K562 (cell line): ENCODE data around the gene TNFSF13. TPM values are rescaled to one million over a fixed set of nuclear protein-coding genes. Genes with fewer than 3 reads are reported as not detected.

Experiments used
- BCL6 ChIP-seq: fragments of 250-450 bp; sonication (Bioruptor Pico); IDR thresholded peaks from 2 replicates; pipeline ENCODE4 v1.4.0; 2020
- CREB3L1 ChIP-seq: fragments of 450-650 bp; IDR thresholded peaks from 2 replicates; pipeline ENCODE4 v1.6.1; 2014; ENCODE audit warnings: low read depth, mild to moderate bottlenecking, moderate library complexity, borderline replicate concordance
- CUX1 ChIP-seq: fragments of 200-800 bp; sonication (Bioruptor generic); IDR thresholded peaks from 2 replicates; pipeline ENCODE4 v1.6.1; 2016; ENCODE audit warnings: missing genetic modification characterization, missing compliant biosample characterization
- EHMT2 ChIP-seq: fragments of 450-650 bp; IDR thresholded peaks from 2 replicates; pipeline ENCODE4 v1.6.1; 2018; ENCODE audit warnings: antibody characterized with exemption
- MYC ChIP-seq, 2 experiments: fragments of 250-450 bp in 1 of 2; sonication (Bioruptor Pico) in 1 of 2; IDR thresholded peaks; 2 replicates each; pipeline versions ENCODE4 v1.5.1 to v1.6.1; 2012 to 2021; ENCODE audit warnings: low read depth in 2 of 2, borderline replicate concordance in 1 of 2, improper control_type of control experiment in 1 of 2, low read length in 1 of 2, mild to moderate bottlenecking in 1 of 2, moderate library complexity in 1 of 2
- POU5F1 ChIP-seq: fragments of 150-350 bp; IDR thresholded peaks from 2 replicates; pipeline ENCODE4 v1.6.1; 2014; ENCODE audit warnings: borderline replicate concordance, low read length, low read depth, mild to moderate bottlenecking; ENCODE audit not compliant: partially characterized antibody
- SMC3 ChIP-seq: conservative IDR thresholded peaks from 2 replicates; pipeline ENCODE4 v1.6.1; 2011; ENCODE audit warnings: low read depth, low read length, improper control_type of control experiment; ENCODE audit not compliant: insufficient read depth
- SPI1 ChIP-seq: IDR thresholded peaks from 2 replicates; pipeline ENCODE4 v1.6.1; 2011; ENCODE audit warnings: low read depth, low read length, control low read depth, borderline replicate concordance
- TEAD1 ChIP-seq, 2 experiments: fragments of 450-650 bp in 1 of 2; sonication (generic) in 1 of 2; formaldehyde crosslinking; IDR thresholded peaks; 2 replicates each; pipeline versions ENCODE4 v1.4.0 to v1.8.0; 2020 to 2022; ENCODE audit warnings: mild to moderate bottlenecking in 2 of 2, missing genetic modification reagents in 1 of 2
- ZNF347 ChIP-seq: fragments of 450-650 bp; formaldehyde crosslinking; IDR thresholded peaks from 2 replicates; pipeline ENCODE4 v1.4.0; 2020; ENCODE audit warnings: low read depth, mild to moderate bottlenecking, moderate library complexity
- ZNF398 ChIP-seq: fragments of 250-450 bp; sonication (Bioruptor Pico); IDR thresholded peaks from 2 replicates; pipeline ENCODE4 v1.8.0; 2021; ENCODE audit warnings: moderate library complexity, mild to moderate bottlenecking, inconsistent platforms
- ZNF584 ChIP-seq: fragments of 200-800 bp; sonication (Bioruptor generic); IDR thresholded peaks from 2 replicates; pipeline ENCODE4 v1.6.1; 2016; ENCODE audit warnings: low read depth, mild to moderate bottlenecking, missing genetic modification characterization, missing compliant biosample characterization
- ZNF707 ChIP-seq: fragments of 250-450 bp; sonication (Bioruptor Pico); conservative IDR thresholded peaks from 2 replicates; pipeline ENCODE4 v1.8.0; 2022; ENCODE audit warnings: inconsistent platforms, mild to moderate bottlenecking, moderate library complexity
- ZNF717 ChIP-seq: fragments of 250-450 bp; sonication (Bioruptor Pico); IDR thresholded peaks from 2 replicates; pipeline ENCODE4 v1.5.0; 2021
- polyA plus RNA-seq, 8 experiments: library from polyadenylated mRNA; depleted of rRNA in 4 of 8; stranded (reverse) in 5 of 8; unstranded in 3 of 8; fragments of >200 nt; fragmentation: Nextera tagmentation in 2 of 8; fragmentation: Illumina TruSeq in 1 of 8; extraction: Ambion mirVana in 2 of 8; extraction: Trizol in 1 of 8; gene quantifications; 2 replicates each; pipeline versions ENCODE4 v1.2.1 to v1.2.3, GENCODE V29; 2011 to 2014; ENCODE audit warnings: inconsistent platforms in 1 of 8, missing spikeins in 1 of 8
- total RNA-seq, 7 experiments: library from RNA; depleted of rRNA in 6 of 7; stranded (reverse); fragments of >200 nt in 6 of 7; fragmentation: Illumina TruSeq in 2 of 7; extraction: Trizol in 2 of 7; gene quantifications; 2 replicates each; pipeline versions ENCODE4 v1.2.1 to v1.2.3, GENCODE V29; 2011 to 2021; ENCODE audit warnings: low replicate concordance in 1 of 7
- TF ChIP-seq, protein P1 (sequence below): fragments of 450-650 bp; formaldehyde crosslinking; IDR thresholded peaks from 2 replicates; pipeline ENCODE4 v1.4.0; 2020; ENCODE audit warnings: mild to moderate bottlenecking, moderate library complexity

Gene TNFSF13
- total and polyA plus RNA-seq, 9 of the 15 experiments (the other 6 are each of a cell fraction or from before 2014, with no cell fraction given) = 0.04 to 0.51 (median 0.19) TPM; not detected in 1

GRCh38 chr17:7582396-7583252 lies 24.1 kb downstream of the TNFSF13 start (continued):
- TF ChIP-seq CUX1 (CRISPR knock-in tag) (no peak; the same call in 1 of the 2 replicates), BCL6 (no peak), SPI1 (no peak), ZNF584 (0 out of 2 replicates have a peak, but pooled peaks have one; percentile 45), SMC3 (no peak), CREB3L1 (no peak), MYC (IDR thresholded peaks at IDR 0.05; ENCODE audit: low read depth, low read length) (no peak), MYC (CRISPR knock-in tag; IDR thresholded peaks at IDR 0.05; ENCODE audit: borderline replicate concordance, low read depth) (peak; percentile 73; the same call in 1 of the 2 replicates), ZNF707 (0 out of 2 replicates have a peak, but pooled peaks have one; percentile 15), EHMT2 (no peak), TEAD1 (CRISPR knock-in tag; IDR thresholded peaks at IDR 0.05) (no peak), ZNF398 (no peak), ZNF347 (CRISPR knock-in tag) (0 out of 2 replicates have a peak, but pooled peaks have one; percentile 46), ZNF717 (CRISPR knock-in tag) (no peak), POU5F1 (no peak)
- TF ChIP-seq, protein P1, sequence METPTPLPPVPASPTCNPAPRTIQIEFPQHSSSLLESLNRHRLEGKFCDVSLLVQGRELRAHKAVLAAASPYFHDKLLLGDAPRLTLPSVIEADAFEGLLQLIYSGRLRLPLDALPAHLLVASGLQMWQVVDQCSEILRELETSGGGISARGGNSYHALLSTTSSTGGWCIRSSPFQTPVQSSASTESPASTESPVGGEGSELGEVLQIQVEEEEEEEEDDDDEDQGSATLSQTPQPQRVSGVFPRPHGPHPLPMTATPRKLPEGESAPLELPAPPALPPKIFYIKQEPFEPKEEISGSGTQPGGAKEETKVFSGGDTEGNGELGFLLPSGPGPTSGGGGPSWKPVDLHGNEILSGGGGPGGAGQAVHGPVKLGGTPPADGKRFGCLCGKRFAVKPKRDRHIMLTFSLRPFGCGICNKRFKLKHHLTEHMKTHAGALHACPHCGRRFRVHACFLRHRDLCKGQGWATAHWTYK = 0 out of 2 replicates have a peak, but pooled peaks have one; percentile 76
